HepG2 (cell line): Measurements from ENCODE around the gene NPTXR. TPM values are rescaled to one million over a fixed set of nuclear protein-coding genes. Genes with fewer than 3 reads are reported as not detected.

Source experiments
- BHLHE40 ChIP-seq: IDR thresholded peaks from 2 replicates; pipeline ENCODE4 v1.6.1; 2011; ENCODE audit warnings: low read length, improper control_type of control experiment
- ESRRA ChIP-seq: sonication (generic); formaldehyde crosslinking; IDR thresholded peaks from 2 replicates; pipeline ENCODE4 v1.5.1; 2020; ENCODE audit warnings: mild to moderate bottlenecking, low read depth, missing genetic modification reagents
- KMT2B ChIP-seq: IDR thresholded peaks from 2 replicates; pipeline ENCODE4 v1.6.1; 2016; ENCODE audit warnings: missing genetic modification reagents, missing compliant biosample characterization
- MIER3 ChIP-seq: IDR thresholded peaks from 2 replicates; pipeline ENCODE4 v1.6.1; 2016; ENCODE audit warnings: missing compliant biosample characterization, borderline replicate concordance
- MTA1 ChIP-seq: sonication (generic); formaldehyde crosslinking; IDR thresholded peaks from 2 replicates; pipeline ENCODE4 v1.4.0; 2020; ENCODE audit warnings: missing genetic modification reagents, mild to moderate bottlenecking, borderline replicate concordance
- MXD3 ChIP-seq: IDR thresholded peaks from 2 replicates; pipeline ENCODE4 v1.6.1; 2016; ENCODE audit warnings: mild to moderate bottlenecking, missing biosample characterization, missing genetic modification reagents
- TARDBP ChIP-seq: sonication (generic); formaldehyde crosslinking; IDR thresholded peaks from 2 replicates; pipeline ENCODE4 v1.8.0; 2022; ENCODE audit warnings: mild to moderate bottlenecking, missing genetic modification reagents
- TCF12 ChIP-seq, 2 experiments: fragments of 450-650 bp in 1 of 2; sonication (generic) in 1 of 2; formaldehyde crosslinking in 1 of 2; IDR thresholded peaks; 2 replicates each; pipeline versions ENCODE4 v1.6.1 to v1.8.0; 2017 to 2022; ENCODE audit warnings: antibody characterized with exemption in 1 of 2, mild to moderate bottlenecking in 1 of 2, missing genetic modification reagents in 1 of 2, moderate library complexity in 1 of 2
- ZFAT ChIP-seq: sonication (generic); formaldehyde crosslinking; conservative IDR thresholded peaks from 2 replicates; pipeline ENCODE4 v1.8.1; 2023; ENCODE audit warnings: missing genetic modification reagents, inconsistent platforms
- ZFP82 ChIP-seq: sonication (generic); formaldehyde crosslinking; IDR thresholded peaks from 2 replicates; pipeline ENCODE4 v1.5.1; 2020; ENCODE audit warnings: mild to moderate bottlenecking, missing genetic modification reagents, borderline replicate concordance
- ZNF281 ChIP-seq: sonication (generic); formaldehyde crosslinking; IDR thresholded peaks from 2 replicates; pipeline ENCODE4 v1.4.0; 2020; ENCODE audit warnings: missing genetic modification reagents, borderline replicate concordance
- ZNF414 ChIP-seq: sonication (generic); formaldehyde crosslinking; IDR thresholded peaks from 2 replicates; pipeline ENCODE4 v1.5.0; 2020; ENCODE audit warnings: missing genetic modification reagents
- ZNF451 ChIP-seq: sonication (generic); formaldehyde crosslinking; IDR thresholded peaks from 2 replicates; pipeline ENCODE4 v1.5.0; 2020; ENCODE audit warnings: mild to moderate bottlenecking, missing genetic modification reagents
- ZNF616 ChIP-seq: sonication (generic); formaldehyde crosslinking; IDR thresholded peaks from 2 replicates; pipeline ENCODE4 v1.5.0; 2020; ENCODE audit warnings: low read depth, mild to moderate bottlenecking, missing genetic modification reagents
- ZNF660 ChIP-seq: sonication (generic); formaldehyde crosslinking; IDR thresholded peaks from 2 replicates; pipeline ENCODE4 v1.5.1; 2020; ENCODE audit warnings: mild to moderate bottlenecking, low read depth, missing genetic modification reagents, borderline replicate concordance
- ZNF703 ChIP-seq: sonication (generic); formaldehyde crosslinking; IDR thresholded peaks from 2 replicates; pipeline ENCODE4 v1.5.1; 2020; ENCODE audit warnings: missing genetic modification reagents, mild to moderate bottlenecking, moderate library complexity, borderline replicate concordance
- ZNF878 ChIP-seq: sonication (generic); formaldehyde crosslinking; IDR thresholded peaks from 2 replicates; pipeline ENCODE4 v1.8.1; 2023; ENCODE audit warnings: mild to moderate bottlenecking, missing genetic modification reagents, moderate library complexity
- polyA plus RNA-seq, 8 experiments: library from polyadenylated mRNA; depleted of rRNA in 3 of 8; stranded (reverse) in 7 of 8; unstranded in 1 of 8; fragments of >200 nt; fragmentation: Illumina TruSeq in 4 of 8; extraction: Trizol in 4 of 8; gene quantifications; 2 replicates each; pipeline versions ENCODE4 v1.2.1 to v1.2.3, GENCODE V29; 2011 to 2016; ENCODE audit warnings: low read depth in 4 of 8, missing spikeins in 1 of 8, mixed read lengths in 1 of 8; ENCODE audit not compliant: insufficient read depth in 1 of 8
- total RNA-seq, 5 experiments: library from RNA; depleted of rRNA; stranded (reverse); fragments of >200 nt; fragmentation: Illumina TruSeq; extraction: Trizol; gene quantifications; 2 replicates each; pipeline ENCODE4 v1.2.3, GENCODE V29; 2016; ENCODE audit warnings: low read depth in 1 of 5
- TF ChIP-seq, protein P1 (sequence below): sonication (generic); formaldehyde crosslinking; IDR thresholded peaks from 2 replicates; pipeline ENCODE4 v1.4.0; 2020; ENCODE audit warnings: missing genetic modification reagents, borderline replicate concordance
- TF ChIP-seq, protein P2 (sequence below): IDR thresholded peaks from 2 replicates; pipeline ENCODE4 v1.6.1; 2018; ENCODE audit warnings: missing genetic modification reagents

Gene NPTXR
- total and polyA plus RNA-seq, 2 of the 13 experiments (the other 11 are each of a cell fraction or from before 2014, with no cell fraction given), result 2.6 to 4.8 TPM

- TF ChIP-seq ZNF703 (0 out of 2 replicates have a peak, but pooled peaks have one; percentile 69), MXD3 (CRISPR knock-in tag) (no peak), ZNF616 (no peak), KMT2B (CRISPR knock-in tag) (0 out of 2 replicates have a peak, but pooled peaks have one; percentile 14), ZNF878 (CRISPR knock-in tag) (no peak), ZNF281 (CRISPR knock-in tag) (peak; percentile 67; the same call in 1 of the 2 replicates), ESRRA (CRISPR knock-in tag) (peak; percentile 79; the same call in 1 of the 2 replicates), TCF12 (IDR thresholded peaks at IDR 0.05) (no peak), TCF12 (CRISPR knock-in tag; IDR thresholded peaks at IDR 0.05) (0 out of 2 replicates have a peak, but pooled peaks have one; percentile 71), MTA1 (peak; percentile 65; the same call in 1 of the 2 replicates), MIER3 (CRISPR knock-in tag) (peak; percentile 49; the same call in 1 of the 2 replicates), ZFP82 (CRISPR knock-in tag) (no peak), BHLHE40 (peak; percentile 40), ZNF451 (CRISPR knock-in tag) (no peak), ZNF414 (no peak), ZNF660 (CRISPR knock-in tag) (no peak), ZFAT (CRISPR knock-in tag) (no peak), TARDBP (CRISPR knock-in tag) (peak; percentile 51; the same call in 1 of the 2 replicates)
- TF ChIP-seq, protein P1, sequence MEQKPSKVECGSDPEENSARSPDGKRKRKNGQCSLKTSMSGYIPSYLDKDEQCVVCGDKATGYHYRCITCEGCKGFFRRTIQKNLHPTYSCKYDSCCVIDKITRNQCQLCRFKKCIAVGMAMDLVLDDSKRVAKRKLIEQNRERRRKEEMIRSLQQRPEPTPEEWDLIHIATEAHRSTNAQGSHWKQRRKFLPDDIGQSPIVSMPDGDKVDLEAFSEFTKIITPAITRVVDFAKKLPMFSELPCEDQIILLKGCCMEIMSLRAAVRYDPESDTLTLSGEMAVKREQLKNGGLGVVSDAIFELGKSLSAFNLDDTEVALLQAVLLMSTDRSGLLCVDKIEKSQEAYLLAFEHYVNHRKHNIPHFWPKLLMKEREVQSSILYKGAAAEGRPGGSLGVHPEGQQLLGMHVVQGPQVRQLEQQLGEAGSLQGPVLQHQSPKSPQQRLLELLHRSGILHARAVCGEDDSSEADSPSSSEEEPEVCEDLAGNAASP, result peak; percentile 35; the same call in 1 of the 2 replicates
- TF ChIP-seq, protein P2, sequence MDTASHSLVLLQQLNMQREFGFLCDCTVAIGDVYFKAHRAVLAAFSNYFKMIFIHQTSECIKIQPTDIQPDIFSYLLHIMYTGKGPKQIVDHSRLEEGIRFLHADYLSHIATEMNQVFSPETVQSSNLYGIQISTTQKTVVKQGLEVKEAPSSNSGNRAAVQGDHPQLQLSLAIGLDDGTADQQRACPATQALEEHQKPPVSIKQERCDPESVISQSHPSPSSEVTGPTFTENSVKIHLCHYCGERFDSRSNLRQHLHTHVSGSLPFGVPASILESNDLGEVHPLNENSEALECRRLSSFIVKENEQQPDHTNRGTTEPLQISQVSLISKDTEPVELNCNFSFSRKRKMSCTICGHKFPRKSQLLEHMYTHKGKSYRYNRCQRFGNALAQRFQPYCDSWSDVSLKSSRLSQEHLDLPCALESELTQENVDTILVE (CRISPR knock-in tag), result 0 out of 2 replicates have a peak, but pooled peaks have one; percentile 38
These were observed 631 bp upstream of the NPTXR start (continued) for GRCh38 chr22:38844315-38845003.
